Measurements from ENCODE around the gene ARG2.

The ARG2 gene

DNA sequence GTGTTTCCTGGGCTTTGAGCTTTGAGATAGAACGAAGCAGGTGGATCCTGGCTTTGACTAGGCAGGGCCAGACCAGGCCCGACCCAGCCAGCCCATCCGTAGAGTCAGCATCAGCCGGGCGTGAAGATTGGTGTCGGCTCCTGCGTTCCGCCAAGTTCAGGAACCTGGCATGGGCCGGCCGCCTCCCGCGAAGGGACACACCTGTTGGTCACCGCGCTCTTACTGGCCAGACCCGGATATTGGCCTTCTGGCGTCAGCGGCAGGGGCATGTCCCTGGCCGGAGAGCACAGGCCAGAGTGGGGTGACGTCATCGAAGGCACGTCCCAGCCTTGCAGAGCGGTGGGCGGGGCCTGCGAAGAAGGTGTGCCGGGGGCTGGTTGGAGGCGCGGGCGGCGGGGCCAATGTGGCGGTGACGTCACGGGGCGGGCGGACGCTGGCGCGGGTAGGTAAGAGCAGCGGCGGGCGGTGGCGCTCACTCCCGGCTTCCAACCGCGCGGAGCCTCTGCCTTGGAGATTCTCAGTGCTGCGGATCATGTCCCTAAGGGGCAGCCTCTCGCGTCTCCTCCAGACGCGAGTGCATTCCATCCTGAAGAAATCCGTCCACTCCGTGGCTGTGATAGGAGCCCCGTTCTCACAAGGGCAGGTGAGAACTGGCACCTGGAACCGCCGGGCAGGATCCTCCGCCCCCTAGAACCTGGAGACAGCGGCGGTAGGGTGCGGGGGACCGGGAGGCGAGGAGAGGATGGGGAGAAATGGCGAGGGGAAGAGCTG is at the start of gene ARG2:
Gene ARG2 (plus strand): TSS at position 475 of the 771 bp plus-strand sequence. CDS start 58 bp downstream, at position 533.
- DNase-seq, result peak; percentile 88

DNA sequence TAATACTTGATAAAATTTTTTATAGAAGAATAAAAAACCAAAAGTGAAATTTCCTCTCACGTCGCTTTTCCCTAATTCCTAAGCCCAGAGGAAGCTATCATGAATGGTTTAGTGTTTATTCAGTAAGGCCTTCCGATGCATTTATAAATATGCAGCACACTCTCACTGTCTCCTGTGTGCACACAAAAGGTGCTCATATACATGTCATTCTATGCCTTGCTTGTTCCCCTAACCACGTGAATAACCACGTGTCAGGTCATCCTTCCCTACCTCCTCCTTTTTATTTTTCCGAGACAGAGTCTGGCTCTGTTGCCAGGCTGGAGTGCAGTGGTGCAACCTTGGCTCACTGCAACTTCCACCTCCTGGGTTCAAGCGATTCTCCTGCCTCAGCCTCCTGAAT is 49.3 kb upstream of the ARG2 start:
- DNase-seq, result no peak

DNA sequence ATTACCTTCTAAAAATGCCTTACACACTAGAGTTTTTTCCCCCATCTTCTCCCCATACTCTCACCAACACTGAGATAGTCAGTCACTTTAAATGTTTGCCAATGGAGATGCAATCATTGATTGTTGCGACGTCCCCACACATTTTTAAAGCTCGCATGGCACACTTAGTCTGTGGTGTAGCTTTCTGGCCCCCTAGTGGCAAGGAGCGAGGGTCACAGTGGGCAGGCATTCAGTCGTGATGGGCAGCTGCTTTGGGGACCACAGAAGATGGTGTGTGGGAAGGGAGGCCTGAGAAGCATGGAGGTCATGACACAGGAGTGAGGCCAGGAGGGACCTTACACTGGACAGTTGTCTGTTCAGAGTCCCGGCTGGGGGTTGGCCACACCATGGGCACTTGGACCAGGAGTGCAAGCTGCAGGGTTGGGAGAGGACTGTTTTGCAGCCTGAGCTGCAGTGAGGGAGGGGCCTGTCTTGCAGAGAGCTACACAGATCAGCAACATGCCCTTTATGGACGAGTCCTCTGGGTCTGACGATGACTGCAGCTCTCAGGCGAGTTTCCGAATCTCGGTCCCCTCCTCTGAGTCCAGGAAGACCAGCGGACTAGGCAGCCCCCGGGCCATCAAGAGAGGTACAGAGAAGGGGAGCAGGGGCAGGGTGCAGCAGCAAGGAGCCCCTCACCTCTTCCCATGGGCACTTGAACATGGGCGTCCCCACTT is 48.3 kb upstream of the ARG2 start:
- DNase-seq, result peak; percentile 32

DNA sequence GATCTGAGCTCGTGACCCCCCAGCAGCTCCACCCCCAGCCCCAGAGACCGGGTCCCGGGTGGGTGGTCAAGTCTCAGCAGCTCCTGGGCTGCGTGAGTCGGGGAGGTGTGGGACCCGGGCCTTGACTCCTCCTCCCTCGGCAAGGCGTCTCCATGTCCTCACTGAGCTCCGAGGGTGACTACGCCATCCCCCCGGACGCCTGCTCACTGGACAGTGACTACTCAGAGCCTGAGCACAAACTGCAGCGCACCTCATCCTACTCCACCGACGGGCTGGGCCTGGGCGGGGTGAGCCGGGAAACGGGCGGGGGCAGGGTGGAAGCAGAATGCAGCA is 47.8 kb upstream of the ARG2 start:
- no peak for DNase-seq

DNA sequence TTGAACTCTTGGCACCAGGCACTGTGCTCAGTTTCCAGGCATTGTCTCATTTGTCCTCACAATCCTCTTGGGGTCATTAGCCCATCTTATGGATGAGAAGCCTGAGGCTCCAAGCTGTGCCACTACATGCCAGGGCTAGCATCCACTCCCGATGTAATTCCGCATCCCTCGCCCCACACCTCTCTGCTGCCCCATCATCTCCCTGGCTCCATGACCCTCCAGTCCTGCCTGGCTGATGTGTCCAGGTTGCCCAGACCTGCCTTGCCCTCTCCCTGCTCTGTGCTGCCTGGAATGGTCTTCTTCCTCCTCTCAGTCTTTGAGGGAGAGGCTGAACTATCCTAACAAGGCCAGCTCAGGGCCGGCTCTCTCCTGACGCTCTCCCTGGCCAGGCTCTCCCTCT is 47.1 kb upstream of the ARG2 start:
- DNase-seq, result no peak

DNA sequence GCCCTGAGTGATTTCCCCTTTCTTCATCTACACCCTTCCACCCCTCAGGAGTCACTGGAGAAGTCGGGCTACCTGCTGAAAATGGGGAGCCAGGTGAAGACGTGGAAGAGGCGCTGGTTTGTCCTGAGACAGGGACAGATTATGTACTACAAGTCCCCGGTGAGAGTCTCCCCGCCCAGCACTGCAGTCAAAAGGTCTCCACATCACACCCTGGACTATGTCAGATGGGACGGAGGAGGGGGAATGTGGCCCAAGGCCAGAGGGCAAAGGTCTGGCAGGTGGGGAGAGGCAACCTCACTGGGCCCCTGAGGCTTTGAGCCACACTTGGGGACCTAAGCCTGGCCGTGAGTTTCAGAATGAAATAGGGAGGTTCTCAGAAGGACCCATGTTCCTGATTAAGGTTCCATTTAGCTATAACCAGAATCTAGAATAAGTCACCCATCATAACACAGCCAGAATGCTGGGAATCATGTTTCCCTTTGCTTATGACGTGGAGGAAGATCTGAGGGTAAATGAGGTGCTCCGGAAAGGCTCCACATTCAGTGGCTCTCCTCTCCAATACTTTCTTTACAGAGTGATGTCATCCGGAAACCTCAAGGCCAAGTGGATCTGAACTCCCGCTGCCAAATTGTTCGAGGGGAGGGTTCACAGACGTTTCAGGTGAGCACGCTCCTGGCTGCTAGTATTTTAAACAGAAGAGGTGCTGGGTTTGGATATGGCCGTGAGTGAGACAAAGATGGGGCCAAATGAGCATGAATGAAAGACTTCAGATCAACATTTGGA is 46.3 kb upstream of the ARG2 start:
- no peak for DNase-seq

DNA sequence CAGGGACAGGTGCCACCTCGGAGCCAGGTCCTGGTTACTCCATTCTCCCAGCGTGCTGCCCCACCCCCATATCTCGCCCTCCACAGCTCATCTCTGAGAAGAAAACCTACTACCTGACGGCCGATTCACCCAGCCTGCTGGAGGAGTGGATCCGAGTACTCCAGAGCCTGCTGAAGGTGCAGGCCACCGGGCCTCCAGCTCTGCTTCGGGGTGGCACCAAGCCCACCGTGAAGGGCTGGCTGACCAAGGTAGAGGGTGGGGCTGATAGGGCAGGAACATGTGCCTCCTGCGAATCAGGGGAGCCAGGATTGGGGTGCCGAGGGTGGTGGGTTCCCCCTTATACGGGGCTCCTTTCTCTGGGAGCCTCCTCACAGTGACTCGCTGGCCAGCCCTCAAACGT is 45.6 kb upstream of the ARG2 start:
- DNase-seq, result no peak

DNA sequence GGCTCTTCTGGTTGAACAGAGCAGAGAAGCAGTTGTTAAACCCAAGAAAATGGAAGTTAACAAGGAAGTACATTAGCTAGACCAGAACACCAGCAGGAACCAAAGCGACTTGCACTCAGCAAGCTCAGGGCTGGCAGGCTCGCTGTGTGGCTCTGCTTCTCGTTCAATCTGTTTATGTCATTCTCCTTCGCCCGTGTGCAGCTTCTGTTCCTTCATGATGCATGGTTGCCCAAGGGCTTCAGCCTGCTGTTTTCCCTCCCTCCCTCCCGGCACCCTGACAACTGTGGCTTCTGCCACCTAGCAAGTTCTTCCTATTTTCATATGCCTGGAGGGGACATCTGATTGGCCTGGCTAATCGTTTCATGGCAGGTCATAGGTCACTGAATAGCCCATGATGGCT is 44.9 kb upstream of the ARG2 start:
- no peak for DNase-seq

DNA sequence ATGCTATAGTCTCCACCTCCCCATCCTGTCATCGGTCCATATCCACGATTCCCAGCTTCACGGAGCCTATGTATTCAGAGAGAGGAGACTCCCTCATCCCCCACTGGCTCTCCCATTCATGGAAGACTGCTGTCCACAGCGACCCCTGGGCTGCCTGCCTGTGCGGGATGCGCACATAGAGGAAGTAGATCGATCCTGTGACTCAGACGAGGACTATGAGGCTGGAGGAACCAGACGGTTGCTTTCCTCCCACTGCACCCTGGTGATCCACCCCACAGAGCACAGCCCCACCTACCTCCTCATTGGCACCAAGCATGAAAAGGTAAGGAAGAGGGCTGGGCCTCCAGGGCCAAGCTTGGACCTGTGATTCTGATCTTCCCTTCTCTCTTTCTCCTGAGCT is 44.0 kb upstream of the ARG2 start:
- no peak for DNase-seq

DNA sequence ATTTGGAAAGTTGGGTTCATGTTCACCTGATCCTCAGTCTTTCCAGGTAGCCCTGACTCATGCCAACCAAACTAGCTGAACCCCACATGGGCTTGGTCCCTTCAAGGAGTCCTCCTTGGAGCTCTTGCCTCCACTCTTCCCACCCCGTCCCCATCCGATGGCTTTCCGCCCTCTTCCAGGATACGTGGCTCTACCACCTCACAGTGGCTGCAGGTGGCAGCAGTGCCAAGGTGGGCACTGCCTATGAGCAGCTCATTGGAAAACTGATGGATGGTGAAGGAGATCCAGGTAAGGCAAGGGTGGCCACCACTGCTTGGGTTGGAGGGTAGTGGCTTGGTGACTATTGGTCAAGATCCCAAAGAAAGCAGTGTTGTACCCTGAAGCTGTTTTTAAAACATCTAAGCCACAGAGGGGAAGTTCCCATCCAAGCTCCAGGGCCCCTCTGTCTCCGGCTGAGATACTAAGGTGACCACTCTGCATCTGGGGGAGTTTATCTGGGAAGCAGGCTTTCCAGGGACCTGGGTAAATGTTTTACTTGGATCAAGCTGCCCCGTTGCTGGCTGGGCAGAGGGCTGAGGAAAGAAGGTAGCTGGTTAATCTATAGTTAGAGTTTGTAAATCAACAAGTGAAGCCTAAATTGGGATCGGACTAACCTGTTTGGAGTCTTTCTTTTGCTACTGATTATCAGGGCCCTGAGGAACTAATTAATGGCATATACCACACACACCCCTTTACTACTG is 43.3 kb upstream of the ARG2 start:
- DNase-seq, result no peak

DNA sequence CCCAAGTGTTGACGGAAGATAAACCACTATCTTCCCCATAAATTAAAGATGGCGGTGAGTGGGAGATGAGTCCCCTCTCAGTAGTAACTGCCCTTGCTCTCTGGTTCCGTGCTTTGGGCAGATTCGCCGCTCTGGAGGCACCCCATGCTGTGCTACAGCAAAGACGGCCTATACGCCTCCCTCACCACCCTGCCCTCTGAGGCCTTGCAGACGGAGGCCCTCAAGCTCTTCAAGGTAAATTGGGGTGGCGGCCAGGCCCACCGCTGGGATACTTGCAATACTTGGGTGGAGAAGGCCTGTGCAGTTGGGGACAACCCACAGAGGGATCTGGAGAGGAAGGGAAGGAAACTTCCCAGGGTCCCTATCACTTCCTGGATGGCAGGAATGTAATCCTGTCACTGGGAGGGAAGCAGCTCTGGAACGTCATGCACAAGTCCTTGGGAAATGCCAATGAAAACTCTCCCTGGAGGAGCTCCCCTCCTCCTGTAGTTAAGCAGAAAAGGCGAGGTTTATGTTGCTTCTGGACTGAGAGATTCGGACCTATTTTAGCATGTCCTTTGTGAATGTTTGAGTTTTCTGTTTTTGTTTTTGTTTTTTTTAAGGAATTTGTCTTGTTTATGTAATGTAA is 42.4 kb upstream of the ARG2 start:
- no peak for DNase-seq

DNA sequence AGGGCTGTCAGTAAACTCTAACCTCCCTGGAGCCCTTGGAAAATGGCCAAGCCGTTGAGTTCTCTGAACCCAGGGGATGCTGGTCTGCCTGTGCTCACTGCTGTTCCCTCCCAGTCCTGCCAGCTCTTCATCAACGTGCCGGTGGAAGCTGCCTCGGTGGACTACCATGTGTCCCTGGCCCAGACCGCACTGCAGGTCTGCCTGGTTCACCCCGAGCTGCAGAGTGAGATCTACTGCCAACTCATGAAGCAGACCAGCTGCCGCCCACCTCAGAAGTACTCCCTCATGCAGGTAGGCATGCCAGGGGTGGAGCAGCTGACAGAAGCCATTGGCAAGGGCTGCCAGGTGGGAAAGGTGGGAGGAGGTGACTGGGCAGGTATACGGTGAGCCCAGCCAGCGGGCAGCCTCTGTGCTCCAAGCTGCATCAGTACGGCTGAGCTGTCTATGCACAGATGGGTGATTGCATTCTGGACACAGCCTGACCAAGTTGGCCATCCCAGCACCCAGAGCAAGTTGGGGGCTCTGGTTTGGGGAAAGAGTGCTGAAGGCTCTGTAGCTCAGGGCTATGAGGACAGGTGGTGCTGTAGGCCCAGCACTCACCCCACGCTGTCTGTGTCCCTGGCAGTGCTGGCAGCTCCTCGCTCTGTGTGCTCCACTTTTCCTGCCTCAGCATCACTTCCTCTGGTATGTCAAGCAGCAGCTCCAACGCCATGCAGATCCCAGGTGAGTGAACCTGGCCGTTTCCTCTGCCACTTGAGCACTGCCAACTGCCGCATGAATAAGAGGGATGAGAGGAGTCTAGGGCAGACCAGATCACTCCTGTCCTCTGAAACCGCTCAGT is 41.6 kb upstream of the ARG2 start:
- DNase-seq, result no peak

DNA sequence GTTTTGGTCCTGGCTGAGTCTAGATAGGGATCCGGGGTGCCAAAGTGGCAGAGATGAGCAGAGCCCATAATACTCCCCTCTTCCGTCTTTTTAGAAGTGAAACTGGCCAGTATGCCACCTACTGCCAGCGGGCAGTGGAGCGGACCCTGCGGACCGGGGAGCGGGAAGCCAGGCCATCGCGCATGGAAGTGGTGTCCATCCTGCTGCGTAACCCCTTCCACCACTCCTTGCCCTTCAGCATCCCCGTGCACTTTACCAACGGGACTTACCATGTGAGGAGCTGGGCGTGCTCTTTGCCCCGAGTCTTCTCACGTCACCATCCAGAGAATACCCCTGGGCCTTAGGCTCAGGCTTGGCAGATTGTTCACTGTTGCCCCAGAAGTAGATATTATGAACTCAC is 40.7 kb upstream of the ARG2 start:
- DNase-seq, result no peak

DNA sequence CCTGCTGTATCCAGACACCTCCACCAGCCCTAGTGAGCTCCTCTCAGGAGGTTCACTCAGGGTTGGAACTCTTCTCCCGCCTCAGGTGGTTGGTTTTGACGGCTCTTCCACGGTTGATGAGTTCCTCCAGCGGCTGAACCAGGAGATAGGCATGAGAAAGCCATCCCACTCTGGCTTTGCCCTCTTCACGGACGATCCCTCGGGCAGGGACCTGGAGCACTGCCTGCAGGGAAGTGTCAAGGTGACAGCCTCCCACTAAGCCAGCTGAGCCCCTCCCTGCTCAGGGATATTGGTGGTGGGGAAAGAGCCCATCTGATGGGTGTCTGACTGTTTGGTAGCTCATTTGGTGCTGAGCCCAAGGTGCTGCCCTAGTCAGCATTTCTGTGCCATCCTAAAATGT is 40.1 kb upstream of the ARG2 start:
- DNase-seq, result no peak

DNA sequence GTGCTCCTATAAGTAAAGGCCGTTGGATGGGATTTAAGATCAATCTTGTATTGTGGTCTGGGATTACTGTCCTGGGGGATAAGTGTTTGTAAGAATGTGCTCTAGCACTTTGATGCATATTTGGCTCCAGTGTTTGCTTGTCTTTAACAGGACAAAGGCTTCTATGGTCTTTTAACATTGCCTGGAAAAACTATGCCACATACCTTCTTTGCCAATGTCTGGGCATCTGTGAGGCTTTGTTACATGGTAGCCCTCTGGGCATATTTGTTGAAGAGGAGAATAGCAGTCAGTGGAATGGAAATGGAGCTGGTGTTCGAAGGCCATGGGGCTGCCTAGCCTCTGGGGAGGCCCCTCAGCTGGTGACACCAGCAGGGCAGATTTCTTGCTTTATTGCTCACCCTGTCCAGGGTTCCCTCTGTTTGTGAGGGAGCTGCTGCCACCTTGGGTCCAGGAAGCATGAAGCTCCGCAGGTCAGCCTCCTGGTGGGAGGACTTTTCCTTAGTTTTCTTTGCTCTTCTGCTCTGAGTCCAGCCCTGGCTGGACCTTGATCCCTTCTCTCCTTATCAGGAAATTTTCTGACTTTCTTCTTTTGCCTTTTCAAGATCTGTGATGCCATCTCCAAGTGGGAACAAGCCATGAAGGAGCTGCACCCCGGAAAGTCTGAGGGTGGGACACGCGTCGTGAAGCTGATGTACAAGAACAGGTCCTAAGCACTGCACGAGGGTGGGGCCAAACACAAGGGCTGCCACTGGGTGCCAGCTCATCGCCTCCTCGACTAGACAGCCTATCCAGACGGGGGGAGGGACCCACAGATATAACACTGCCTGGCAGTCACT is 39.2 kb upstream of the ARG2 start:
- DNase-seq, result no peak

DNA sequence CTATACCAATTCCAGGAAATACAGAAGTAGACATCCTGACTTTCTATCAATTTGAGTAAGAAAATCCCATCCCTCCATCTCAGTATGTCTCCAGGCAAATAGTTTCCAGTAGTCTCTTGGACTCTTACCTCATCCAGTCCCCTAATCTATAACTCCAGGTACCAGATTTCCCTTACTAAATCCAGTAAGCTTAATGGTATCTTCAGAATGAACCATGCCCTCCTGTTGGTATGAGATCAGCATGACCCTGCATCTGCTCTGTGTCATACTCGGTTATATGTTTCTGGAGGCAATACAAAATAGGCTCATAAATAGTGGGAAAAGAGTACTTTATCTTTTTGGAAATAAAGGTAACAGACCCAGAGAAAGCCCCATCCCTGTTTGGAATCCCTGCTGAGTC is 38.1 kb upstream of the ARG2 start:
- DNase-seq, result no peak

DNA sequence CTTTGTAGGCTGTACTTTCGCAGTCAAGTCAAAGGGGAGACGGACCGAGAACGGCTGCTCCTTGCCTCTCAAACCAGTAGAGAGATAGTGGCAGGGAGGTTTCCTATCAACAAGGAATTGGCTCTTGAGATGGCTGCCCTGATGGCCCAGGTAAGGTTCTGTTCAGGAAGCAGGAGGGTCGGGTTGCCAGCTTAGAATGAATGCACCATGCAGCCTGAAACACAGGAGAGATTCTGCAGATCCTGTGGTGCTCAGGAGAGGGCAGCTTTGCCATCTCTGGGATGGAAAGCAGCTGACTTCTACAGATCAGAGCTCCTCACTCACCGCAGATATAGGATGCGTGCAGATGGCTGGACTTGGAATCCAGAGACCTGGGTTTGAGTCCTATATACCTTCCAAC is 37.7 kb upstream of the ARG2 start:
- no peak for DNase-seq

DNA sequence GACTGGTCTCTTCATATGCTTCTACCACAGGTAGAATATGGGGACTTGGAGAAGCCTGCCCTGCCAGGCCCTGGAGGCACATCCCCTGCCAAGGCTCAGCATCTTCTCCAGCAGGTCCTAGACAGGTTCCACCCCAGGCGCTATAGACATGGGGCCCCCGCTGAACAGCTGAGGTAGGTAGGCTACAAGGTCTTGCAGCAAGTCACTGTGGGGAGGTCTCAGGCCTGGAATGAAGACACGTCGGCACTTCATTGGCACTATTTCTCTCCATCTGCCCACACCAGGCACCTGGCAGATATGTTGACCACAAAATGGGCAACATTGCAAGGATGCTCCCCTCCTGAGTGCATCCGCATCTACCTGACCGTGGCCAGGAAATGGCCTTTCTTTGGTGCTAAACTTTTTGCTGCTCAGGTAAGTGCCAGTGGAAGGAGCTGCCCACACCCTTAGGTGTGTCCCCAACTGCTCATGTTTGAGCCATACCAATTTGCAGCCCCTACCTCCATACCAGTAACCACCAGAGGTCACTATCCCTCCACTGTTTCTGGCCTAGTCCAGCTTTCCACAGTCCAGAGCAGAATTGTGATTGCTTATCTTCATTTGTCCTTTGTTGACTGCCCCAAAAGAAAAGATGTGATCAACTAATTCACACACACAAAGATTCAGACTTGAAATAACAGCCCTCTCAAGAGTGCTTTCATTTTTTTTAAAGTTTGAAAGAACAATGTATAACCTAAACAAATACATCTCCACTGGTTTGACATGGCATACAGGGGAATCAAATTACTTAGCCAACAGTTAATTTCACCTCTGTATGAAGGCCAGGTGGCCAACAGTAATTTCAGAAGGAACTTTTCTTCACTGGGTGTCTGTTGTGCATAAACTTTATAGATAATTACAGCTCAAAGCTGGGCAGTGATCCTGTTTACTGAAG is 35.7 kb upstream of the ARG2 start:
- peak; percentile 22 for DNase-seq

DNA sequence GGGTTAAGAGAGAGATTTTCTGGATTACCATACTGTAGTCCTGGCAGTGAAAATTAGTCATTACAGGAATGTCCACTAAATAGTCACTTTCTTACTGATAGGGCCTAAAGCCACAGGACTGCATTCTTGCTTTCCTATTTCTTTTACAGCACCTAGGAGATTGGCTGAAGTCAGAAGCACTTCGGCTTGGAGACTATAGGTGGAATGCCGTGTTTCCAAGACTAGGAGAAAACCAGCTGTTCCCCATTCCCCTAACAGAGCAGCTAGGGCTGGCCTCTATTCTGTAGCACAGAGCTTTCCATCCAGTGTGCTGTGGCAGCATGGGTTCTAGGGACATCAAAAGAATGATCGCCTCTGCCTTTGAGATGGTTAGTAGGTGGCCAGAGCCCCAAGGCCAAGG is 34.7 kb upstream of the ARG2 start:
- DNase-seq, result no peak

DNA sequence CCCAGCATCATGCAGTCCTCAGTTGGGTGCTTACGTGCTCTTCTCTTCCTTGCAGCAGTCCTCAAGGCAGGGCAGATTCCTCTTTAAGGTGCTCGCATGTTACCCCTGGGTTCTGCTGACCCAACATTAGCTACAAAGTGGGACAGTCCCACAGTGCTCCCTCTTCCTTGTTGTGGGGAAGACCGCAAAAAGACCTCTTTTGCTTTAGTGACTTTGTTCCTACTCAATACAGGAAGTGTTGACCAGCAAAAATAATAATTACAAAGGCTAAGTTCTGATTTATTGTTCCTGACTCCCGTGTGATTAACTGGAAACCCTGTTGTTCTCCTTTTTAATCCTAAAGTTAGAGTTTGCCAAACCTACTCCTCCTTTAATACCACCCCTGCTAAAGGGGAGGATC is 33.4 kb upstream of the ARG2 start:
- no peak for DNase-seq

All from NCI-H2227 treated with DMSO at 0.1 percent for 48 hours (cell line).